GM21619 (cell line): ENCODE data around the gene PCBP3.
"Not testable (repeated sequence)": the region's sequence is repeated elsewhere in the genome, so short reads cannot be mapped to it uniquely, and the experiment has no call there.

Source experiments
- ATAC-seq: cut with Tn5 transposase; IDR thresholded peaks from one replicate; pipeline ENCODE4 v1.9.1; 2021; ENCODE audit not compliant: unreplicated experiment

PCBP3 gene

GRCh38 chr21:45974073-45975019, 330.8 kb downstream of the PCBP3 start:
- ATAC-seq = no peak

- ATAC-seq = no peak
Observed at GRCh38 chr21:45975020-45975666, 331.6 kb downstream of the PCBP3 start.

- not testable (repeated sequence) for ATAC-seq
Observed at GRCh38 chr21:45975667-45976409, 332.3 kb downstream of the PCBP3 start.

- no peak for ATAC-seq
Observed at GRCh38 chr21:45976701-45977311, 333.3 kb downstream of the PCBP3 start.

GRCh38 chr21:45977396-45977795, 333.9 kb downstream of the PCBP3 start:
- no peak for ATAC-seq

- ATAC-seq = no peak
Observed at GRCh38 chr21:45979141-45979631, 335.7 kb downstream of the PCBP3 start.

GRCh38 chr21:45979651-45980050, 336.1 kb downstream of the PCBP3 start:
- ATAC-seq = no peak

GRCh38 chr21:45980271-45980670, 336.7 kb downstream of the PCBP3 start:
- no peak for ATAC-seq

- ATAC-seq = no peak
Observed at GRCh38 chr21:45980697-45981096, 337.2 kb downstream of the PCBP3 start.

GRCh38 chr21:45981151-45982091, 337.9 kb downstream of the PCBP3 start, which contains the start of gene COL6A1:
TSS of gene COL6A1 (plus strand) at chr21:45981770. CDS start at chr21:45981851, 81 bp downstream.
- no peak for ATAC-seq

GRCh38 chr21:45982092-45982757, 338.7 kb downstream of the PCBP3 start:
- ATAC-seq = no peak

GRCh38 chr21:45982758-45983648, 339.5 kb downstream of the PCBP3 start:
- ATAC-seq = no peak

- ATAC-seq = no peak
Observed at GRCh38 chr21:45983649-45983965, 340.1 kb downstream of the PCBP3 start.

- no peak for ATAC-seq
Observed at GRCh38 chr21:45983981-45984551, 340.5 kb downstream of the PCBP3 start.

GRCh38 chr21:45984584-45985095, 341.1 kb downstream of the PCBP3 start:
- ATAC-seq = no peak

GRCh38 chr21:45985471-45986315, 342.2 kb downstream of the PCBP3 start:
- no peak for ATAC-seq
